Heart left ventricle (tissue), 16 donors: ENCODE measurements around the gene COL6A2. TPM values are rescaled to one million over a fixed set of nuclear protein-coding genes. Genes with fewer than 3 reads are reported as not detected.

Experiments used
- ATAC-seq, 4 donors: fragments of 200-7000 bp; cut with Tn5 transposase; one replicate each; pipeline ENCODE4 v1.9.1; 2020 to 2022; ENCODE audit warnings: moderate library complexity in 4 of 4, mild to moderate bottlenecking in 3 of 4, moderate number of reproducible peaks in 1 of 4
- DNase-seq, 5 donors: peaks; one replicate each; pipeline ENCODE4 v3.0.0-alpha.2; 2020
- H3K27ac ChIP-seq, 12 donors: fragments of 200-600 bp; sonication (generic) in 4 of 12; one replicate each; pipeline versions ENCODE4 v1.5.0 to v1.8.0; 2016 to 2022; ENCODE audit warnings: mild to moderate bottlenecking in 2 of 12
- H3K27me3 ChIP-seq, 9 donors: fragments of 200-600 bp; sonication (generic) in 2 of 9; one replicate each; pipeline versions ENCODE4 v1.5.1 to v1.8.0; 2016 to 2022; ENCODE audit warnings: mild to moderate bottlenecking in 3 of 9
- H3K36me3 ChIP-seq, 9 donors: fragments of 200-600 bp; sonication (generic) in 2 of 9; one replicate each; pipeline versions ENCODE4 v1.5.0 to v1.8.0; 2018 to 2022; ENCODE audit warnings: mild to moderate bottlenecking in 2 of 9
- H3K4me1 ChIP-seq, 12 donors: fragments of 200-600 bp; sonication (generic) in 4 of 12; one replicate each; pipeline versions ENCODE4 v1.5.0 to v1.8.0; 2016 to 2022; ENCODE audit warnings: mild to moderate bottlenecking in 3 of 12
- H3K4me3 ChIP-seq, 12 donors: fragments of 200-600 bp; sonication (generic) in 4 of 12; one replicate each; pipeline versions ENCODE4 v1.5.0 to v1.8.0; 2017 to 2022; ENCODE audit warnings: mild to moderate bottlenecking in 9 of 12, moderate library complexity in 4 of 12
- H3K9me3 ChIP-seq, 12 donors: fragments of 200-600 bp; sonication (generic) in 4 of 12; one replicate each; pipeline versions ENCODE4 v1.5.0 to v1.8.0; 2016 to 2022; ENCODE audit warnings: mild to moderate bottlenecking in 1 of 12
- POLR2A ChIP-seq, 2 donors: fragments of 450-650 bp; IDR thresholded peaks; one replicate each; pipeline ENCODE4 v1.6.1; 2017; ENCODE audit warnings: antibody characterized with exemption in 2 of 2, mild to moderate bottlenecking in 2 of 2, moderate library complexity in 2 of 2
- WGBS, 4 donors: extraction: QIAGEN DNeasy Blood & Tissue Kit in 2 of 4; methylation state at CpG; one replicate each; pipeline versions ENCODE4 v1.1.5 to v1.1.7; 2013 to 2018; 5-methylcytosine and 5-hydroxymethylcytosine counted together
- intact Hi-C, 10 donors: fragments of 100-400 bp; cut with DNase I; formaldehyde crosslinking; loops; one replicate each; pipeline versions ENCODE4 v1.11.1 to v1.14.2; 2022
- polyA plus RNA-seq, 2 donors: library from polyadenylated mRNA; stranded (reverse); fragments of 200-250 nt; gene quantifications; one replicate each; pipeline ENCODE4 v1.2.3, GENCODE V29; 2013
- total RNA-seq, 9 donors: library from RNA; depleted of rRNA in 2 of 9; stranded (reverse); fragments of >200 nt in 2 of 9; fragmentation: NEBNext Ultra II Directional in 3 of 9; extraction: Animal tissue kit (Norgen Biotek cat#: 25700) in 3 of 9; gene quantifications; one replicate each; pipeline versions ENCODE4 v1.1.0 to v1.2.4, GENCODE V29; 2016 to 2023
- TF ChIP-seq, protein P1 (sequence below), 12 donors: fragments of 200-600 bp; sonication (generic) in 4 of 12; IDR thresholded peaks; one replicate each; pipeline versions ENCODE4 v1.5.0 to v1.8.0; 2018 to 2022; ENCODE audit warnings: antibody characterized with exemption in 12 of 12, mild to moderate bottlenecking in 5 of 12
- donor health status: ischemic (EF 13 %, LVEDD 7.1; RV severe dilation, severe dysfunction).
- donor health status: healthy with polysubstance abuse.
- donor health status: DM: no; HTN: yes; CAD: no.
- donor health status: DM: no; HTN: no; CAD: no.
- donor health status: ischemic (EF 25% LVEDD 6.9; RV normal size, moderate dysfunction).
- donor health status: ischemic (EF 25% LVEDD 5.7; RV mildly dilated, moderate dysfunction).
- donor health status: healthy.
- donor health status: DM: yes; HTN: yes; CAD: no.
- donor health status: ischemic (EF 35%, LVEDD 5.7; RV mildly dilated, moderate dysfunction).
- donor health status: nonischemic (EF 11% LVEDD 7.7; RV severe dilation, severe dysfunction).
- donor health status: DM: yes; HTN: yes; CAD: no.
- donor health status: PGD.
- donor health status: ischemic (EF 29% LVEDD 5.4; RV normal size, mild dysfunction).
- donor health status: nonischemic (EF 23%, LVEDD 6.1; RV moderate dilation, normal function).

The COL6A2 gene
- total and polyA plus RNA-seq, 11 donors: 118 to 484 (median 158) TPM

DNA sequence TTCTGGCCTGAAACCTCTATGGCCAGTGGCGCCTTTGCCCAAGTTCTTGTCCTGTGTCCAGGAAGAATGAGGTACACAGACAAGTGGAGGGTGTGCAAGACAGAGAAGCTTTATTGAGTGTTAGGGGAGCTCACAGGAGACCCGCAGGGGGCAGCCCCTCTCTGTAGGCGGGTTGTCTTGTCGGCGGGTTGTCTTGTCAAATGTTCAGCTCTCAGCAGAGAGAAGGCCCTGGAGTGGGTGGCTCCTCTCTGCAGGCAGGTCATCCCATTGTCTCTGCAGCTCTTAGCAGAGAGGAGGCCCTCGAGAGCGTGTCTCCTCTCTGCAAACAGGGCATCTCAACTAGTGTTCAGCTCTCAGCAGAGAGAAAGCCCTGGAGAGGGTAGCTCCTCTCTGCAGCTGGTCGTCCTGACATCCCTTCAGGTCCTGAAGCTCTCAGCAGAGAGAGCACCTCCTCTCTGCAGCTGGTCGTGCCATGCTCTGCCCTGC is 11.0 kb downstream of the COL6A2 start:
- peak overlapping the region in 6 of 12 donors; percentile 55 to 91 (median 82) for H3K27ac ChIP-seq
- 70 to 83% (median 81%) methylated on average over 6 to 9 of the region's 9 CpGs for WGBS, 4 donors
- ATAC-seq (no peak), DNase-seq (peak in 1 of 5 donors; percentile 6)
- peaks cover 0 to 22% (median 21%) of the 10 kb centered on the region in 9 donors for H3K36me3 ChIP-seq
- peaks cover 0 to 27% (median 18%) of the 10 kb centered on the region in 12 donors for H3K4me1 ChIP-seq
- no peak overlapping the region for H3K4me3 ChIP-seq
- TF ChIP-seq POLR2A (IDR thresholded peaks at IDR 0.05): no peak
- TF ChIP-seq, protein P1, sequence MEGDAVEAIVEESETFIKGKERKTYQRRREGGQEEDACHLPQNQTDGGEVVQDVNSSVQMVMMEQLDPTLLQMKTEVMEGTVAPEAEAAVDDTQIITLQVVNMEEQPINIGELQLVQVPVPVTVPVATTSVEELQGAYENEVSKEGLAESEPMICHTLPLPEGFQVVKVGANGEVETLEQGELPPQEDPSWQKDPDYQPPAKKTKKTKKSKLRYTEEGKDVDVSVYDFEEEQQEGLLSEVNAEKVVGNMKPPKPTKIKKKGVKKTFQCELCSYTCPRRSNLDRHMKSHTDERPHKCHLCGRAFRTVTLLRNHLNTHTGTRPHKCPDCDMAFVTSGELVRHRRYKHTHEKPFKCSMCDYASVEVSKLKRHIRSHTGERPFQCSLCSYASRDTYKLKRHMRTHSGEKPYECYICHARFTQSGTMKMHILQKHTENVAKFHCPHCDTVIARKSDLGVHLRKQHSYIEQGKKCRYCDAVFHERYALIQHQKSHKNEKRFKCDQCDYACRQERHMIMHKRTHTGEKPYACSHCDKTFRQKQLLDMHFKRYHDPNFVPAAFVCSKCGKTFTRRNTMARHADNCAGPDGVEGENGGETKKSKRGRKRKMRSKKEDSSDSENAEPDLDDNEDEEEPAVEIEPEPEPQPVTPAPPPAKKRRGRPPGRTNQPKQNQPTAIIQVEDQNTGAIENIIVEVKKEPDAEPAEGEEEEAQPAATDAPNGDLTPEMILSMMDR (IDR thresholded peaks at IDR 0.05): no peak
- no peaks in the 10 kb centered on the region for H3K27me3 ChIP-seq
- intact Hi-C loops: no loop called here
- H3K9me3 ChIP-seq: peaks cover 0 to 35% (median 4%) of the 10 kb centered on the region in 12 donors

- H3K36me3 ChIP-seq: peaks cover 0 to 29% (median 28%) of the 10 kb centered on the region in 9 donors
- DNase-seq (peak; percentile 7 to 50 (median 22)), ATAC-seq (peak in 2 of 4 donors; percentile 1 to 21)
- H3K4me1 ChIP-seq: peaks cover 0 to 27% (median 18%) of the 10 kb centered on the region in 12 donors
- H3K27me3 ChIP-seq: no peaks in the 10 kb centered on the region
- peak overlapping the region in 4 of 12 donors; percentile 0 to 19 (median 12) for H3K4me3 ChIP-seq
- peak overlapping the region; percentile 29 to 91 (median 80) for H3K27ac ChIP-seq
- TF ChIP-seq, protein P1 (IDR thresholded peaks at IDR 0.05): no peak
- TF ChIP-seq POLR2A (IDR thresholded peaks at IDR 0.05): no peak
- intact Hi-C loops: loop anchor here in 3 of 10 donors (2.0 to 10.0 kb wide), 3 partner anchors 19 to 137 kb away; no protein-coding TSS in a partner anchor
- whole genome bisulfite sequencing, 4 donors: 82 to 88% (median 85%) methylated on average over 12 to 19 of the region's 19 CpGs
- peaks cover 0 to 28% (median 2%) of the 10 kb centered on the region in 12 donors for H3K9me3 ChIP-seq
Measured at GRCh38 chr21:46109313-46110221, 11.7 kb downstream of the COL6A2 start.

DNA sequence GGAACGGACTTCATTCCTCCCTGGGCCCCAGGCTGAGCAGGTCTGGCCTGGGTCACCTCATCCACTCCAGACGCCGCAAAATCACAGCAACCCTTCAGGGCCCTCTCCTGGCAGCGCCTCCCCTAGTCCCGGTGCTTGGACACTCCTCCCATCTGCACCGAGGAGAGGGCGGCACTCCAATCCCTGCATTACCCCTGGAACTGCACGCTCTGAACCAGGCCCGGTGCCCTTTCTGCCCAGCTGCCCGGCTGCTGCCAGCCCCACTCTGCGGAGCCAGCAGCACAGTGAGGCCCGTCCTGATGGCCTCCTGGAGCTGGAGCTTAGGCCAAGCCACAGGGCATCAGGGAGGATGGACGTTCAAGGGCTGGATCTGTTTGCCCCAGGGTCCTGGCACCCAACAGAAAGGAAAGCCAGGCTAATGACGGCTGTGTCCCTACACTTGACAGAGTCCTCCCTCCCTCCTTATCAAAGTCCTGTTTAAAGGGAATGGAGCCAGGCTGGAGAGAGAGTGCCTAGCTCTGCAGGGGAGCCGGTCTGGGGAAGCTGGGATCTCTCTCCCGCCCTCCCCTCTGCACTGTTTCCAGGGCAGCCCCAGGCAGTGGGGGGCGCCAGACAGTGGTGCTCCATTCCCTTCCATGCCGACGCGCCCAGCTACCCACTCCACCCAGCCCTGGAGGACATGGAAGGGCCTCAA is 12.7 kb downstream of the COL6A2 start:
- Histone ChIP-seq H3K27ac (peak overlapping the region; percentile 29 to 91 (median 80)), H3K27me3 (no peaks in the 10 kb centered on the region), H3K4me3 (peak overlapping the region in 6 of 12 donors; percentile 0 to 19 (median 6)), H3K36me3 (peaks cover 0 to 39% (median 39%) of the 10 kb centered on the region in 9 donors), H3K4me1 (peaks cover 0 to 27% (median 18%) of the 10 kb centered on the region in 12 donors), H3K9me3 (peaks cover 0 to 25% (median 0%) of the 10 kb centered on the region in 12 donors)
- intact Hi-C loops: loop anchor here in 3 of 10 donors (2.0 to 10.0 kb wide), 3 partner anchors 18 to 138 kb away; no protein-coding TSS in a partner anchor
- DNase-seq: peak; percentile 62 to 87 (median 76)
- TF ChIP-seq, protein P1 (IDR thresholded peaks at IDR 0.05): peak in 3 of 12 donors; percentile 7 to 36 (median 30)
- no peak for TF ChIP-seq POLR2A (IDR thresholded peaks at IDR 0.05)
- ATAC-seq: peak; percentile 91 to 96 (median 95)
- 54 to 65% (median 57%) methylated on average over 14 to 20 of the region's 20 CpGs for WGBS, 4 donors
